Measurements from ENCODE around the gene RTF1. TPM values are rescaled to one million over a fixed set of nuclear protein-coding genes. Genes with fewer than 3 reads are reported as not detected.

RTF1 gene
- polyA plus RNA-seq, 3 donors, result 11.2 to 19.1 (median 15.0) TPM

- TF ChIP-seq, protein P1, sequence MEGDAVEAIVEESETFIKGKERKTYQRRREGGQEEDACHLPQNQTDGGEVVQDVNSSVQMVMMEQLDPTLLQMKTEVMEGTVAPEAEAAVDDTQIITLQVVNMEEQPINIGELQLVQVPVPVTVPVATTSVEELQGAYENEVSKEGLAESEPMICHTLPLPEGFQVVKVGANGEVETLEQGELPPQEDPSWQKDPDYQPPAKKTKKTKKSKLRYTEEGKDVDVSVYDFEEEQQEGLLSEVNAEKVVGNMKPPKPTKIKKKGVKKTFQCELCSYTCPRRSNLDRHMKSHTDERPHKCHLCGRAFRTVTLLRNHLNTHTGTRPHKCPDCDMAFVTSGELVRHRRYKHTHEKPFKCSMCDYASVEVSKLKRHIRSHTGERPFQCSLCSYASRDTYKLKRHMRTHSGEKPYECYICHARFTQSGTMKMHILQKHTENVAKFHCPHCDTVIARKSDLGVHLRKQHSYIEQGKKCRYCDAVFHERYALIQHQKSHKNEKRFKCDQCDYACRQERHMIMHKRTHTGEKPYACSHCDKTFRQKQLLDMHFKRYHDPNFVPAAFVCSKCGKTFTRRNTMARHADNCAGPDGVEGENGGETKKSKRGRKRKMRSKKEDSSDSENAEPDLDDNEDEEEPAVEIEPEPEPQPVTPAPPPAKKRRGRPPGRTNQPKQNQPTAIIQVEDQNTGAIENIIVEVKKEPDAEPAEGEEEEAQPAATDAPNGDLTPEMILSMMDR (IDR thresholded peaks at IDR 0.05), result no peak
- no peaks in the 10 kb centered on the region for H3K9me3 ChIP-seq (replicated peaks in 1 of 2; ENCODE audit: control insufficient read depth in 1 of 2, insufficient read depth in 1 of 2, low read length in 2 of 2)
- no peak overlapping the region for H3K4me2 ChIP-seq (replicated peaks; ENCODE audit: extremely low read depth, low read length, poor library complexity, severe bottlenecking)
- H3K27me3 ChIP-seq (ENCODE audit: control insufficient read depth in 2 of 2, insufficient read depth in 2 of 2, low read length in 2 of 2), result no peaks in the 10 kb centered on the region
- no peak overlapping the region for H2AFZ ChIP-seq (ENCODE audit: insufficient read depth, low read depth, low read length, poor library complexity, severe bottlenecking)
- 97% methylated on average over 10 of the region's 11 CpGs for WGBS (ENCODE audit: insufficient coverage)
- H3K36me3 ChIP-seq (replicated peaks in 1 of 2; ENCODE audit: control insufficient read depth in 1 of 2, insufficient read depth in 2 of 2, low read length in 2 of 2), result peaks cover 78 to 95% of the 10 kb centered on the region in 2 donors
- Mint-ChIP-seq H3K9me3 (no peaks in the 10 kb centered on the region), H3K4me3 (no peak overlapping the region), H3K27ac (no peak overlapping the region), H3K4me1 (peaks cover 5% of the 10 kb centered on the region), H3K36me3 (peaks cover 73 to 96% of the 10 kb centered on the region in 2 donors), H3K27me3 (ENCODE audit: low read depth in 3 of 3) (peaks cover 0 to 4% (median 0%) of the 10 kb centered on the region in 3 donors)
- no peaks in the 10 kb centered on the region for H4K20me1 ChIP-seq (ENCODE audit: insufficient read depth, low read length)
- no peak overlapping the region for H3K9ac ChIP-seq (ENCODE audit: insufficient read depth, low read length, poor library complexity, severe bottlenecking)
- no peaks in the 10 kb centered on the region for H3K79me2 ChIP-seq (ENCODE audit: insufficient read depth, low read length)
- H3K27ac ChIP-seq (ENCODE audit: low read depth in 1 of 2, low read length in 2 of 2), result no peak overlapping the region
- intact Hi-C loops (cut with micrococcal nuclease), result no loop called here
- H3K4me1 ChIP-seq (ENCODE audit: control insufficient read depth in 1 of 2, insufficient read depth in 2 of 2, low read length in 2 of 2), result peaks cover 0 to 12% of the 10 kb centered on the region in 2 donors
- DNase-seq, result no peak
- H3K4me3 ChIP-seq (replicated peaks in 1 of 3; ENCODE audit: low read depth in 2 of 3, low read length in 3 of 3), result no peak overlapping the region
Observed at GRCh38 chr15:41473418-41473817, 56.5 kb downstream of the RTF1 start.

- peak overlapping the region in 3 of 7 donors; percentile 18 to 57 (median 27) for H3K27ac Mint-ChIP-seq
- H3K9ac ChIP-seq (ENCODE audit: insufficient read depth, low read length, poor library complexity, severe bottlenecking), result no peak overlapping the region
- peaks cover 84 to 95% of the 10 kb centered on the region in 2 donors for H3K36me3 ChIP-seq (replicated peaks in 1 of 2; ENCODE audit: control insufficient read depth in 1 of 2, insufficient read depth in 2 of 2, low read length in 2 of 2)
- no peak overlapping the region for H3K4me3 Mint-ChIP-seq
- H3K27me3 Mint-ChIP-seq (ENCODE audit: low read depth in 3 of 3), result peaks cover 0 to 6% (median 0%) of the 10 kb centered on the region in 3 donors
- no peak overlapping the region for H3K27ac ChIP-seq (ENCODE audit: low read depth in 1 of 2, low read length in 2 of 2)
- WGBS (ENCODE audit: insufficient coverage), result 93% methylated on average over 7 of the region's 8 CpGs
- no peak overlapping the region for H3K4me3 ChIP-seq (replicated peaks in 1 of 3; ENCODE audit: low read depth in 2 of 3, low read length in 3 of 3)
- peaks cover 5% of the 10 kb centered on the region for H3K4me1 Mint-ChIP-seq
- H3K9me3 ChIP-seq (replicated peaks in 1 of 2; ENCODE audit: control insufficient read depth in 1 of 2, insufficient read depth in 1 of 2, low read length in 2 of 2), result no peaks in the 10 kb centered on the region
- H3K36me3 Mint-ChIP-seq, result peaks cover 75 to 96% of the 10 kb centered on the region in 2 donors
- TF ChIP-seq, protein P1 (IDR thresholded peaks at IDR 0.05), result no peak
- H3K4me1 ChIP-seq (ENCODE audit: control insufficient read depth in 1 of 2, insufficient read depth in 2 of 2, low read length in 2 of 2), result peaks cover 0 to 12% of the 10 kb centered on the region in 2 donors
- no peak for DNase-seq
- H4K20me1 ChIP-seq (ENCODE audit: insufficient read depth, low read length), result no peaks in the 10 kb centered on the region
- H3K4me2 ChIP-seq (replicated peaks; ENCODE audit: extremely low read depth, low read length, poor library complexity, severe bottlenecking), result no peak overlapping the region
- H3K27me3 ChIP-seq (ENCODE audit: control insufficient read depth in 2 of 2, insufficient read depth in 2 of 2, low read length in 2 of 2), result no peaks in the 10 kb centered on the region
- no peaks in the 10 kb centered on the region for H3K9me3 Mint-ChIP-seq
- intact Hi-C loops (cut with micrococcal nuclease), result no loop called here
- no peak overlapping the region for H2AFZ ChIP-seq (ENCODE audit: insufficient read depth, low read depth, low read length, poor library complexity, severe bottlenecking)
- no peaks in the 10 kb centered on the region for H3K79me2 ChIP-seq (ENCODE audit: insufficient read depth, low read length)
Observed at GRCh38 chr15:41474436-41474835, 57.5 kb downstream of the RTF1 start.

Measured in CD14-positive monocyte (primary cell).